NB4 (cell line): ENCODE results near the gene PDE3B.
"Not testable (repeated sequence)": the region's sequence is repeated elsewhere in the genome, so short reads cannot be mapped to it uniquely, and the experiment has no call there.

Experiments
- DNase-seq: peaks from one replicate; pipeline ENCODE4 v3.0.0; 2010; ENCODE audit warnings: low read depth
- H3K4me3 ChIP-seq: one replicate; pipeline ENCODE4 v1.5.1; 2011; ENCODE audit warnings: mild to moderate bottlenecking, low read depth, low read length, moderate library complexity
- CTCF ChIP-seq: IDR thresholded peaks from one replicate; pipeline ENCODE4 v1.5.1; 2012; ENCODE audit warnings: low read depth, low read length
- MAX ChIP-seq: IDR thresholded peaks from 2 replicates; pipeline ENCODE4 v1.6.1; 2011; ENCODE audit warnings: low read depth, low read length
- MYC ChIP-seq: IDR thresholded peaks from 2 replicates; pipeline ENCODE4 v1.6.1; 2011; ENCODE audit warnings: low read depth, low read length
- POLR2A ChIP-seq: IDR thresholded peaks from 2 replicates; pipeline ENCODE4 v1.6.1; 2011; ENCODE audit warnings: mild to moderate bottlenecking; ENCODE audit not compliant: insufficient read length; ENCODE audit errors: extremely low read depth

Gene PDE3B

GRCh38 chr11:14789879-14790484 lies 146.4 kb downstream of the PDE3B start:
- no peak overlapping the region for H3K4me3 ChIP-seq
- peak; percentile 26 for DNase-seq
- TF ChIP-seq MAX = no peak
- TF ChIP-seq POLR2A = no peak
- no peak for TF ChIP-seq MYC
- no peak for TF ChIP-seq CTCF

- no peak for DNase-seq
- H3K4me3 ChIP-seq = no peak overlapping the region
- no peak for TF ChIP-seq POLR2A
Observed at GRCh38 chr11:14793546-14793945, 149.9 kb downstream of the PDE3B start.

- DNase-seq, H3K4me3 ChIP-seq: not testable (repeated sequence)
Observed at GRCh38 chr11:14796028-14796427, 152.4 kb downstream of the PDE3B start.

DNA sequence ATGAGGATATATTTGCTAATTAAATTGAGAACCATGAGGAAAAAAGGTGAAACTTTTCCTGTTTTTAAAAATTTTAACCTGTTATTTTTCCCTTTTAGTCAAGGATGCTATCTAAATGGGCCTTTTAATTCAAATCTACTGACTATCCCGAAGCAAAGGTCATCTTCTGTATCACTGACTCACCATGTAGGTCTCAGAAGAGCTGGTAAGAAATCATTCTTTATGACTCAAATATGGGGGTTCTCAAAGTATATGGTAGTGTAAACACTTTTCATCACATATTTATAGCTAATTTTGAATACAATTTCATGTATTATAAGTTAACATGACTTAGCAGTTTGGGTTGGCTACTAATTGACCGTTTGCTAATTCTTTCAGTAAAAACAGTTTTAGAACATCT lies 160.2 kb downstream of the PDE3B start:
- no peak for TF ChIP-seq MYC
- no peak for TF ChIP-seq POLR2A
- no peak for TF ChIP-seq CTCF

GRCh38 chr11:14809466-14809865 lies 165.9 kb downstream of the PDE3B start:
- DNase-seq = peak; percentile 10
- H3K4me3 ChIP-seq = no peak overlapping the region
- TF ChIP-seq MYC = no peak

More for the DNA sequence above, 160.2 kb downstream of the PDE3B start:
- no peak overlapping the region for H3K4me3 ChIP-seq
- no peak for DNase-seq

DNA sequence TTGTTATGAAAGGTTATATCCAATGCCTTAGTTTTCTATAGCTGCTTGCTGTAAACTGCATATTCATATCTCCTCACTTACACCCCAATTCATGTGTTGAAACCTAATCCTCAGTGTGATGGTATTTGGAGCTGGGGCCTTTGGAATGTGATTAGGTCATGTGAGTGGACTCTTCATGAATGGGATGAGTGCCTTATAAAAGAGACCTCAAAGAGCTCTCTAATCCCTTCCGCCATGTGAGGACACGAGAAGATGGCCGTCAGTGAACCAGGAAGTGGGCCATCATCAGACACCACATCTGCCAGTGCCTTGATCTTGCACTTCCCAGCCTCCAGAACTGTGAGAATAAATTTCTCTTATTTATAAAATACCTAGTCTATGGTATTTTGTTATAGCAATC lies 169.2 kb downstream of the PDE3B start:
- DNase-seq = peak; percentile 9
- no peak for TF ChIP-seq MAX
- TF ChIP-seq POLR2A = no peak
- H3K4me3 ChIP-seq = no peak overlapping the region

DNA sequence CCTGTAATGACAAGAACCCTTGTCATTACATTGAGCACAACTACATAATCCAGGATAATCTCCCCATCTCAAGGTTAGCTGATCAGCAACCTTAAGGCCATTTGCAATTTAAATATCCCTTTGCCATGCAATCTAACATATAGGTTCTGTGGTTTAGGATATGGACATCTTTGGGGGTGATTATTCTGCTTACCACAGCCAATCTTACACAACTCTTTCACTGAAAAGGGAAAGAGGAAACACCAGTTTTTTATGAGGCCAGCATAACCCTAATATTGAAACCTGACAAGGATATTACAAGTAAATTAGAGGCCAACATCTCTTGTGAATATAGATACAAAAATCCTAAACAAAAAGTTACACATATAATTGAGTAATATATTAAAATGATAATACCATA lies 169.9 kb downstream of the PDE3B start:
- no peak for TF ChIP-seq POLR2A
- TF ChIP-seq MYC = no peak
- TF ChIP-seq MAX = no peak
- DNase-seq = peak; percentile 79
- H3K4me3 ChIP-seq = no peak overlapping the region

DNA sequence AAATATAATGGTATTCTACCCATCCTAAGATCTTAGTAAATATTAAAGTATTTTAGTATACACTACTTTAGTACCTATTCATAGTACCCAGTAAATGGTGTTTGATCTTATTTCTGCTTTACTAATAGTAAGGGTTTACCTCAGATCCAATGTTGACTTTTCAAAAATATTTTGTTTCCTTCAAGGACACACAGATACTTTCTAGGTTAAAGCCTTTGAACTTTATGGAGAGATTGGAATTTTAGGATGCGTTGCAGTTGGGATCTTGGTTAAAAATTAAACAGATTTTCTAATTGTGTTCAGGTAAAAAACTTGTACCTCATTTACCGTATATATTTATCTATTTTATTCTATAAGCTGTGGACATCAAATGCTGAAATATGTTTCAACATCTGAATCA lies 175.2 kb downstream of the PDE3B start:
- H3K4me3 ChIP-seq = no peak overlapping the region
- DNase-seq = no peak
- TF ChIP-seq MYC = no peak

- H3K4me3 ChIP-seq = no peak overlapping the region
- no peak for DNase-seq
- TF ChIP-seq MAX (no peak), MYC (no peak), POLR2A (no peak), CTCF (no peak)
Observed at GRCh38 chr11:14819596-14819995, 176.0 kb downstream of the PDE3B start.
